RWPE2 (cell line): ENCODE data around the gene KIAA1671.
A peak's percentile ranks its signal among the peaks of the same experiment; 100 is the strongest.

Experiments used
- ATAC-seq: fragments of 200-7000 bp; cut with Tn5 transposase; 3 replicates; pipeline ENCODE4 v1.9.1; 2021; ENCODE audit warnings: low read depth
- DNase-seq: peaks from one replicate; pipeline ENCODE4 v3.0.0-alpha.2; 2020; ENCODE audit warnings: low spot score
- H3K27ac ChIP-seq: fragments of 450-650 bp; 2 replicates; pipeline ENCODE4 v1.5.1; 2017; ENCODE audit warnings: mild to moderate bottlenecking; ENCODE audit not compliant: poor library complexity, severe bottlenecking
- H3K27me3 ChIP-seq: fragments of 250-450 bp; sonication (Bioruptor Pico); 2 replicates; pipeline ENCODE4 v1.5.1; 2021; ENCODE audit warnings: mild to moderate bottlenecking, moderate library complexity; ENCODE audit not compliant: insufficient read depth, poor library complexity, severe bottlenecking
- H3K36me3 ChIP-seq: fragments of 250-450 bp; sonication (Bioruptor Pico); 2 replicates; pipeline ENCODE4 v1.5.1; 2020; ENCODE audit warnings: low read depth, mild to moderate bottlenecking, moderate library complexity
- H3K4me1 ChIP-seq: fragments of 250-450 bp; sonication (Bioruptor Pico); 2 replicates; pipeline ENCODE4 v1.5.1; 2021; ENCODE audit warnings: mild to moderate bottlenecking, moderate library complexity; ENCODE audit not compliant: insufficient read depth, poor library complexity, severe bottlenecking
- H3K4me3 ChIP-seq: fragments of 250-450 bp; sonication (Bioruptor Pico); 2 replicates; pipeline ENCODE4 v1.5.1; 2021; ENCODE audit warnings: mild to moderate bottlenecking, moderate library complexity; ENCODE audit not compliant: severe bottlenecking
- H3K9me3 ChIP-seq: fragments of 250-450 bp; sonication (Bioruptor Pico); 2 replicates; pipeline ENCODE4 v1.5.1; 2021; ENCODE audit warnings: mild to moderate bottlenecking, moderate library complexity; ENCODE audit not compliant: severe bottlenecking
- TF ChIP-seq, protein P1 (sequence below): fragments of 450-650 bp; IDR thresholded peaks from one replicate; pipeline ENCODE4 v1.5.1; 2017; ENCODE audit warnings: mild to moderate bottlenecking, moderate library complexity; ENCODE audit not compliant: poor library complexity, severe bottlenecking

The KIAA1671 gene

DNA sequence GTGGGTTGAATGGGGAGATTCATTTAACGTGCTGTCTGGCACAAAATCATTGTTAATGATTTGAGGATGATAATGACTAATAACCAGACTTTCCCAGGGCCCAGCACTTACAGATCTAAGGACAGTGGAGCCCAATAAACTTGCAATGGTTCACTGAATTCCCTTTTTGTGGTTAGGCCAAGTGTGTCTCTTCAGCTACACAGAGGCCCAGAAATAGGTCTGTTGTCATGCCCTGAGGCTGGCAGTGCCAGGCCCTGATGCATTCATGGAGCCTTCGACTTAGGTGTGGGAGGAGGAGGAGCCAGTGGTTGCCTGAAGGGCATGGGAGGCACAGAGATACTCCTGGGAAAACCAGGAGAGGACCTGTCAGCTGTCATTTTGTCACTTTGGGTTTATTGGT is 56.1 kb downstream of the KIAA1671 start:
- DNase-seq (no peak), ATAC-seq (peak; percentile 45; the same call in 1 of the 3 replicates)
- TF ChIP-seq, protein P1, sequence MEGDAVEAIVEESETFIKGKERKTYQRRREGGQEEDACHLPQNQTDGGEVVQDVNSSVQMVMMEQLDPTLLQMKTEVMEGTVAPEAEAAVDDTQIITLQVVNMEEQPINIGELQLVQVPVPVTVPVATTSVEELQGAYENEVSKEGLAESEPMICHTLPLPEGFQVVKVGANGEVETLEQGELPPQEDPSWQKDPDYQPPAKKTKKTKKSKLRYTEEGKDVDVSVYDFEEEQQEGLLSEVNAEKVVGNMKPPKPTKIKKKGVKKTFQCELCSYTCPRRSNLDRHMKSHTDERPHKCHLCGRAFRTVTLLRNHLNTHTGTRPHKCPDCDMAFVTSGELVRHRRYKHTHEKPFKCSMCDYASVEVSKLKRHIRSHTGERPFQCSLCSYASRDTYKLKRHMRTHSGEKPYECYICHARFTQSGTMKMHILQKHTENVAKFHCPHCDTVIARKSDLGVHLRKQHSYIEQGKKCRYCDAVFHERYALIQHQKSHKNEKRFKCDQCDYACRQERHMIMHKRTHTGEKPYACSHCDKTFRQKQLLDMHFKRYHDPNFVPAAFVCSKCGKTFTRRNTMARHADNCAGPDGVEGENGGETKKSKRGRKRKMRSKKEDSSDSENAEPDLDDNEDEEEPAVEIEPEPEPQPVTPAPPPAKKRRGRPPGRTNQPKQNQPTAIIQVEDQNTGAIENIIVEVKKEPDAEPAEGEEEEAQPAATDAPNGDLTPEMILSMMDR, result no peak
- no peaks in the 10 kb centered on the region for H3K9me3 ChIP-seq
- no peaks in the 10 kb centered on the region for H3K27me3 ChIP-seq
- no peak overlapping the region for H3K27ac ChIP-seq
- H3K36me3 ChIP-seq, result peaks cover 15% of the 10 kb centered on the region
- no peak overlapping the region for H3K4me3 ChIP-seq
- H3K4me1 ChIP-seq, result peaks cover 3% of the 10 kb centered on the region

DNA sequence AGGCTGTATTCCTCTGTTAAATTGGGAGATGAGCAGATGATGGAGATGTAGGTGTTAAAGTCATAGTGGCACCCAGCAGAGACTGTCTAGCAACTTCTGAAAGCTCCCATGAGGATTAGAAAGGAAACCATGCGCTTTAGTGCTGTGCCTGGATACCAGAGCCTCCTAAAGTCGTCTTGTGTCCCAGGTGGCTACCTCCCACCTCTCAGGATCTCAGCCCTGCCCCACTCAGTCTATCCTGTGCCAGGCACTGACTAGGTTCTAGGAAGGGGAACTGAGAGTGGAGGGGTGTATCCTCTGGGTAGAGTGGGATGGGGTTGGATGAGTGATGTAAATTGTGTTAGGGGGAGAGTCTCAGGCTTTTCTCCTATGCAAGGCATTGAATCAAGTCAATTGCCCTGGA is 60.2 kb downstream of the KIAA1671 start:
- H3K9me3 ChIP-seq, result no peaks in the 10 kb centered on the region
- H3K36me3 ChIP-seq, result peaks cover 23% of the 10 kb centered on the region
- no peak overlapping the region for H3K4me3 ChIP-seq
- DNase-seq, result no peak
- peaks cover 3% of the 10 kb centered on the region for H3K4me1 ChIP-seq
- ATAC-seq, result no peak
- no peak overlapping the region for H3K27ac ChIP-seq
- TF ChIP-seq, protein P1, result no peak
- H3K27me3 ChIP-seq, result no peaks in the 10 kb centered on the region

- Histone ChIP-seq H3K27ac (peak overlapping the region; percentile 20), H3K36me3 (peaks cover 25% of the 10 kb centered on the region), H3K27me3 (no peaks in the 10 kb centered on the region), H3K4me3 (no peak overlapping the region), H3K9me3 (no peaks in the 10 kb centered on the region), H3K4me1 (peaks cover 3% of the 10 kb centered on the region)
- TF ChIP-seq, protein P1, result no peak
- DNase-seq (no peak), ATAC-seq (peak; percentile 58; the same call in 2 of the 3 replicates)
These were observed 61.1 kb downstream of the KIAA1671 start for GRCh38 chr22:25013607-25014006.

GRCh38 chr22:25014896-25015755 is 62.6 kb downstream of the KIAA1671 start:
- Histone ChIP-seq H3K27ac (no peak overlapping the region), H3K36me3 (peaks cover 31% of the 10 kb centered on the region), H3K4me3 (no peak overlapping the region), H3K9me3 (no peaks in the 10 kb centered on the region), H3K27me3 (no peaks in the 10 kb centered on the region), H3K4me1 (peaks cover 3% of the 10 kb centered on the region)
- TF ChIP-seq, protein P1, result no peak
- ATAC-seq (no peak), DNase-seq (no peak)

- Histone ChIP-seq H3K36me3 (peaks cover 25% of the 10 kb centered on the region), H3K4me1 (peaks cover 3% of the 10 kb centered on the region), H3K27ac (no peak overlapping the region), H3K4me3 (no peak overlapping the region), H3K9me3 (no peaks in the 10 kb centered on the region), H3K27me3 (no peaks in the 10 kb centered on the region)
- DNase-seq (no peak), ATAC-seq (no peak)
- TF ChIP-seq, protein P1, result no peak
These were observed 63.8 kb downstream of the KIAA1671 start for GRCh38 chr22:25016311-25016710.
